HG03460 (cell line): ENCODE measurements around the gene COL4A1.

Source experiments
- ATAC-seq: cut with Tn5 transposase; IDR thresholded peaks from one replicate; pipeline ENCODE4 v1.9.1; 2021; ENCODE audit not compliant: unreplicated experiment

COL4A1 gene

DNA sequence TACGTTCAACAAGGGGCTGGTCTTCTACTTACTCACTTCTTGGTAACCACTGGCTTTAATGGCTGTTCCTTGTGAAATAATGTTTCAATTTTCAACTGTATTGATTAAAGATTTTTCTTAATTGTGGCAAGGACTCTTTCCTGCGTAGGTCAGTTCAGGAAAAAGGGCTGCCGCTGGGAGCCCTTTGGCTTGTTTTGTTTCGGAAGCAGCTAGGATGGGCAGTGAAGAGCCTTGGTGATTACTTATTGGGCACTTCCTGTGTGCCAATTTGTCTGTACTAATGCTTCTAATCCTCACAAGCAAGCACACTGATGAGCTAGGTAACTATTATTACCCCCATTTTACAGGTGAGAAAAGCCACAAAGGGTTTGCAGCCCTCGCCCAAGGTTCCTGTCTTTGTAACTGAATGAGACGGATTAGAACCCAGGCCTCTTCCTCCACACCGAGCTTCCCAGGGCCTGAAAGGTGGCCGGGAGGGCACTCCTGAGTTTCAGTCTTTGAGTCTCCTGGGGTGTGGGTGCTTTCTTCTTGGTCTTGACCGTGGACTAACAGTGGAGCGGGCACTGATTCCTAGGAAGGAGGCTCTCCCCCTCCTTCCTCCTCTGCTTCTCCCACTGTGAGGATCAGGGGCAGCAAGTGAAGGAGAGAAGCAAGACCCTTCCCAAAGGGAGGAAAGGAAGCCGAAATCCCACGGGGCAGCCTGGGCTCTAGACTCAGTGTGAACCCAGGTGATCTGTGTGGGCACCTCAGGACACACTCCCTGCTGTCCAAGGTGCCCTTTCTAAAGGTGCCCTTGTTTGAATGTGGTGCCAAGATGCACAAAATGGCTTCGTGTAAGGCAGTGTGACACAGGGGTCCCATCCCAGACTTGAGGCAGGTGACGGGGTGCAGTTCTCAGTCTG lies 3.8 kb upstream of the COL4A1 start:
- no peak for ATAC-seq

GRCh38 chr13:110309661-110310524 lies 2.9 kb upstream of the COL4A1 start:
- no peak for ATAC-seq

- ATAC-seq, result no peak
Measured at GRCh38 chr13:110308656-110309359, 1.9 kb upstream of the COL4A1 start.

DNA sequence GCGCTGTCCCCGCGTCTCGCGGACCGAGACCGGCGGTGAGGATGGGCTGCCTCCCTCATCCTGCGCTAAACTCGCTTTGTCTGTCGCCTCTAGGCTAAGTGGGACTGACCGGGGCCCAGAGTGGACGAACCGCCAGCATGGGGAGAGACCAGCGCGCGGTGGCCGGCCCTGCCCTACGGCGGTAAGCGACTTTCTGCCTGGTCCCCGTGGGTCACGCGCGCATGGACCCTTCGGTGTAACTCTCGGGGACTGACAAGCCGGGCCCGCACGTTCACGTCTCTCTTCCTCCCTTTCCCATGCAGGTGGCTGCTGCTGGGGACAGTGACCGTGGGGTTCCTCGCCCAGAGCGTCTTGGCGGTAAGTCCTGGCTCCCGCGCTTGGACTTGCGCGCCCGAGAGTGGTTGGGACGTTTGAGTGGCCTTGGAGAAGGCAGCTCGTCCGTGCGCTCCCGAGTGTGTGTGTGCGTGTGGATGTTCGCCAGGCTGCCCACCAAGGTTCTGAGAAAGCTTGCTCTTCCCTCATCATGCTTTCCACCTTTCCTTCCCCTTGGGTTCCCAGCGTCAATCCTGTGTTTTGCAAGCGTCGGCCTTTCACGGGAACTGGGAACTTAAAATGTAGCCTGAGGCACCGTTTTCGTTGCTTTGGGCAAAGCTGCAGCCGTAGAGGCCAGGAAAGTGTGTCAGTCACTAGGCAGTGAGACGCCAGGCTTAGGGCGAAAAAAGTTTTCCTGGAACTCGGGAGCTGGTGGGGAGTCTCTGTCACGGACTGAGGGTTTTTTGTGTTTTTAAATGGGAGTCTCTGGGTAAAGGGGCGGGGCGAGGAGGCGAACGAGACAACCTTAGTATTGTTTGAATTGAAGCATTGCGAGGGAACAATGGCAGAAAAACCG lies 1.1 kb upstream of the COL4A1 start:
- ATAC-seq, result no peak

DNA sequence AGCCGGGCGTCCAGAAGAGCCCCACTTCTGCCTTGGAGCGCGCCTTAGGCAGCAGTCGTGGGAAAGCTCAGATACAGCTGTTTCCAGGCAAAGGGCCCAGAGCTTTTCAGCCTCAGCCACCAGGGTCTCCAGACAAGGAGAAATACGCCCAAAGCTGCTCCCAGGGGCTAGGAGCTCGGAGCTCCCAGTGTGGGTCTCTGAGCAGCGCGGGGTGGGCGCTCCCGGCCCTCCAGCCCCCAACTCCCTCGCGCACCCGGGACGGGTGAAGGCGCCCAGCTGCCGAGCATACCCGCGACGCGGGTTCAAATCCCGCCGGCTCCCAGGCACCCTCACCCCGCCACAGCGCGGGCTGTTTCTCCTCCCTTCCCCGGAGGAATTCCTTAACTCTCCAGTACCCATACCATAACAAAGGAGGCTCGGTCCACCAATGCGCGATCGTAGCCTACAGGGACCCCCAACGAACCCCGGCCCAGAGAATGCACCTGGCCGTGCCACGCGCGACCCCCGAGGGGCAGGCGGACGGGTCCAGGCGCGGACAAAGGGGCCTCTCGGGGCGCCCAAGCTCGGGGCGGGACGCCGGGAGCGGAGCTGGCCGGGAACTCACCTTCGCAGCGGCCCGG lies 507 bp downstream of the COL4A1 start:
- ATAC-seq, result no peak

- ATAC-seq, result no peak
Measured at GRCh38 chr13:110305949-110306339, 1.0 kb downstream of the COL4A1 start.

DNA sequence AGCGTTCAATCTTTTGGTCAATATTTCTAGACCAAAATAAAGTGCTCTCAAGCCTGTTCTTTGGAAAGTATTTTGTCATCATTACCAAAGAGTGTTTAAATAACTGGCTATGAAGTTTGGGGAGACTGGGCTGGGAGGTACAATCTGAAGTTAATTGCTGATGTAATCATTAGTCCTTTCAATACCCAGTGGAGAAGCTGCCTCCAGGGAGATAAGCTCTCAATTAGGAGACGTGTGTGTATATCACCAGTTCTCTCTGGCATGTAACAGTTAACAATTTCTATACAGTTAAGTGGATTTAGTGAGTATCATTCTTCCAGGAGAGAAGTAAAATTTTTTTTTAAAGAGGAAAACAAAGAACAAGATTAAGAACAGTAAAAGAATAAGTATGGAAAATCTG lies 1.4 kb downstream of the COL4A1 start:
- ATAC-seq, result no peak

GRCh38 chr13:110305001-110305400 lies 2.0 kb downstream of the COL4A1 start:
- no peak for ATAC-seq

DNA sequence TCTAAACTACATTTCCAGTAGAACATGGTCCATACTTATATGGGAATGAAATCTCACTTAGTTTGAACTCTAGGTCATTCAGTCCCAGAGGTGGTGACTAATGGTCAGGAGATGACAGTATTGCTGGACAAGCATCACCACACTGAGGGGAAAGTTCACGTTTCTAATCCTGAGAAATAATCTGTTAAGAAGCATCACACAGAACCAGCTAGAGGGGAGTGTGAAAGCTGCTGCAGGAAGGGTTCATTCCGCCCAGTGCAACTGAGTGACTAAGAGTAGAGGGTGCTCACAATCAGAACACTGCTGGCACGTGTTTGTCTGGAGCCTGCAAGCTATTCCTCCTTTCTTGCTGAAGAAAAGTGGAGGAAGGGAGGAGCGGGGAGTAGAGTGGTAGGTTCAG lies 2.7 kb downstream of the COL4A1 start:
- no peak for ATAC-seq

- ATAC-seq, result no peak
Measured at GRCh38 chr13:110303644-110304043, 3.3 kb downstream of the COL4A1 start.

GRCh38 chr13:110302997-110303396 lies 4.0 kb downstream of the COL4A1 start:
- no peak for ATAC-seq

GRCh38 chr13:110301606-110302553 lies 5.1 kb downstream of the COL4A1 start:
- no peak for ATAC-seq

DNA sequence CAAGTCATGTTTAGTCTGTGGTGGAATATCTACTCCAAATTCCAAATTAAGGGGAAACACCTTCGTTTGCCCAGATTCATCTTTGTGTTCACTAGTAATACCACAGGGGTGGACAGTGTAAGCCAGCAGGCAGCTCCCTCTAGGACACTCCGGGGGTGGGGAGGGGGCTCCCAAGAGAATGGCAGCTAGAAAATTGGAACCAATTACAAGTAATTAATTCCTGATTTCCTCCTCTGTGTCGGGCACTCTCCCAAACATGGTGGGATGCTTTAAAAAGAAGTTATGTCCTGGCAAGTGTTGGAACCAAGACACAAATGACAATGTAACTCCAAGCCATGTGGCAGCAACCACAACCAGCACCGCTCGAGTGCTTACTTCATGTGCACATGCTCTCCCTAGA lies 5.9 kb downstream of the COL4A1 start:
- no peak for ATAC-seq

DNA sequence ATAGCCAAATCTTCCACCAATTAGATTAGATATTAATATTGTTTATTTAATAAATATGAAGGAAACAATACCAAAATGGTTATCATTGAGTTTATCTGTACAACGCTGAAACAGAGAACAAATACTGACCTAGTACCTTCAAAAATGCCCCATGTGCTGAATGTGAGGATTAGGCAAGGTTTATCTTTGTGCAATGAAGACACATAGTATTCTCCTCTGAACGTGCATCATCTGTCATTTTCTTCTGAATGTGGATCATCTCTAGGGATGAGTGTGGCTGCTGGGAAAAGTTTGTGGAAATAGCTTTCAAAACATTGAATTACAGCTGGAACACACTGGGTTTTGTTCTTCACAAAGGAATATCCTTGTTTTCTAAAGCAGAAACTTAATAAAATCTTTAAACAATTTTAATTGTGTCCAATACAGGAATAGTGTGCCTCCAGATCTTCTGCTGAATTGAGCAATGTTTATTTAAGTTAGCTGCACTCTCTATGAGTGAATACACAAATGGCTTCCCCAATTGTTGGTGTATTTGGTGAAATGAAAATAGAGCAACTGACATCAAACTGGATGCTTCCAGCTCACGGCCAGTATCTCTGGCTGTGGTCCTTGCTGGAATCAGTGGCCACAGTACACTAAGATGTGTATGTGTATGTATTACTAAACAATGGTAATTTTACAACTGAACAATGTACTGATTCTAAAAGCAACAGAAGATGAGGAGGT lies 6.7 kb downstream of the COL4A1 start:
- ATAC-seq, result no peak

DNA sequence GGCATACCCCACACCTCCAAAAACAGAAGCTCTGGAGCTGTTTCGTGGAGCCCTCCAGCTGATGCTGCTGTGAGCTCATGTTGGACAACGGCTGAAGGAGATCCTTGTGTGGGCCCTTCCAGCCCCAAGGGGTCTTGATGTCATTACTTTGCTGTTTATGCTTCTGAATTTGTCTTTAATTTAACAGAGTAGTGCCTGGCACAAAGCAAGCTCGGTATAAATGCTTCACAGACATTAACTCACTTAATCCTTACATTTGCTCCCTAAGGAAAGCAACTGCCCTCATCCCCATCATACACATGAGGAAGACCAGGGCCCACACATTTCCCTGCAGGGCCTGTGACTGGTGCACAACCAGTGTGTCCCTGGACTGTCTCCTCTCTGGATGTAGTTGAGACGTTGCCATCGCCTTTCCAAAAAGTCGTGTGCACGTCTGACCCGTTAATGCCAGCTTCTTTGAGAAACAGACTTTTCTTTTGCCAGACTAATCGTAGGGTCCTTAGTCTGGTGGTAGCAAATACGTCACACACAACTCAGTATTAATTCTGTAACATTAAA lies 7.6 kb downstream of the COL4A1 start:
- no peak for ATAC-seq

DNA sequence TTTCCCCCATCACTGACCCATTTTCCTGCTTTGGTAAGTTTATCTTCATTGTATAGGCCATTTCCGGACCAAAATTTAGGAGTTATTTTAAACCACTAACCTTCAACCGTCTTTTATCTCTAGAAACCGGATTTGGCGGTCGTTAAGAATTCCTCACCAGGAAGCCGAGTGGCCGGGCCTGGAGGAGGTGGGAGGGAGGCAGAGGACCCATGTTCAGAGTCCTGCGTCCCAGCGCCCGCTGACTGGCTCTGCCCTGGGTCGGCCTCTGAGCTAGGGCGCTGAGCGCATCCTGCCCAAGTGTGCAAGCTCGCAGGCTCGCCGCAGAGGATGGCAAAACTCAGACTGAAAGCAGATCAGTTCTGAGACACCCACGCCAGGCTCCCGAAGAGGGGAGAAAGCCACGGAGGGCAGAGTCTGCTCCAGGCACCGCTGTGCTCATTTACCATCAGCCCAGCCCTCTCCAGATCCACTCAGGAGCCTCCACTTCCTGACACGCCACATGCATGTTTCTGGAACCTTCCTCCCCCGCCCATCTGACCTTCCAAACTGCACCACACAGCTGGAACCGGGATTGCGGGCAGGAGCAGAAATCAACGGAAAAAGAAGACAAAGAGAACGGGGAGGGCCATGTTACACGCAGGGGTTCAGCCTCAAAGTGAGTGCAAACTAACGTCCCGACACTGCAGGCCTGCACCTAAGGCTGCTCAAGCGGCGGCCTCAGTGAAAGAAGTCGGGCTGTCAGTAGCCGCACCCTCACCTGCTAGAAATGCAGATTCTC lies 8.3 kb downstream of the COL4A1 start:
- ATAC-seq, result no peak
